Sigmoid colon (tissue), 3 donors: ENCODE measurements around the gene MYRF.

Source experiments
- CTCF ChIP-seq, 4 experiments: fragments of 450-650 bp in 3 of 4; fragments of 200-600 bp in 1 of 4; IDR thresholded peaks; one replicate each; pipeline ENCODE4 v1.5.1; 2016 to 2019; ENCODE audit warnings: antibody characterized with exemption in 4 of 4, mild to moderate bottlenecking in 3 of 4, moderate library complexity in 2 of 4
- POLR2A ChIP-seq, 2 donors: fragments of 450-650 bp; IDR thresholded peaks; one replicate each; pipeline ENCODE4 v1.6.1; 2016; ENCODE audit warnings: antibody characterized with exemption in 2 of 2, mild to moderate bottlenecking in 2 of 2, moderate library complexity in 2 of 2

- TF ChIP-seq CTCF (IDR thresholded peaks at IDR 0.05) (no peak), POLR2A (IDR thresholded peaks at IDR 0.05) (no peak)
These were observed 9.8 kb downstream of the MYRF start for GRCh38 chr11:61762223-61762615.
